K562 (cell line): ENCODE results near the gene TVP23B. TPM values are rescaled to one million over a fixed set of nuclear protein-coding genes. Genes with fewer than 3 reads are reported as not detected.

Experiments
- BCL6 ChIP-seq: fragments of 250-450 bp; sonication (Bioruptor Pico); IDR thresholded peaks from 2 replicates; pipeline ENCODE4 v1.4.0; 2020
- CXXC5 ChIP-seq: fragments of 250-450 bp; sonication (Bioruptor Pico); IDR thresholded peaks from 2 replicates; pipeline ENCODE4 v1.8.0; 2022; ENCODE audit warnings: inconsistent platforms, mild to moderate bottlenecking, moderate library complexity
- ERF ChIP-seq: fragments of 450-650 bp; formaldehyde crosslinking; IDR thresholded peaks from 2 replicates; pipeline ENCODE4 v1.4.0; 2020; ENCODE audit warnings: mild to moderate bottlenecking, mixed read lengths
- PYGO2 ChIP-seq: fragments of 450-650 bp; IDR thresholded peaks from 2 replicates; pipeline ENCODE4 v1.6.1; 2016; ENCODE audit warnings: mild to moderate bottlenecking, missing genetic modification characterization, moderate library complexity, missing compliant biosample characterization
- SOX6 ChIP-seq: fragments of 450-650 bp; IDR thresholded peaks from 2 replicates; pipeline ENCODE4 v1.6.1; 2014; ENCODE audit warnings: mild to moderate bottlenecking
- YY1 ChIP-seq, 3 experiments: IDR thresholded peaks; 2 replicates each; pipeline ENCODE4 v1.6.1; 2011; ENCODE audit warnings: low read length in 2 of 3, mild to moderate bottlenecking in 2 of 3, moderate library complexity in 2 of 3, borderline replicate concordance in 1 of 3, control low read depth in 1 of 3, low read depth in 1 of 3; ENCODE audit not compliant: insufficient read depth in 3 of 3, insufficient replicate concordance in 2 of 3, control insufficient read depth in 1 of 3, insufficient read length in 1 of 3; ENCODE audit errors: extremely low read depth in 1 of 3
- ZNF644 ChIP-seq: fragments of 200-800 bp; sonication (Bioruptor generic); IDR thresholded peaks from 2 replicates; pipeline ENCODE4 v1.6.1; 2016; ENCODE audit warnings: low read depth, missing genetic modification characterization, missing compliant biosample characterization
- polyA plus RNA-seq, 8 experiments: library from polyadenylated mRNA; depleted of rRNA in 4 of 8; stranded (reverse) in 5 of 8; unstranded in 3 of 8; fragments of >200 nt; fragmentation: Nextera tagmentation in 2 of 8; fragmentation: Illumina TruSeq in 1 of 8; extraction: Ambion mirVana in 2 of 8; extraction: Trizol in 1 of 8; gene quantifications; 2 replicates each; pipeline versions ENCODE4 v1.2.1 to v1.2.3, GENCODE V29; 2011 to 2014; ENCODE audit warnings: inconsistent platforms in 1 of 8, missing spikeins in 1 of 8
- total RNA-seq, 7 experiments: library from RNA; depleted of rRNA in 6 of 7; stranded (reverse); fragments of >200 nt in 6 of 7; fragmentation: Illumina TruSeq in 2 of 7; extraction: Trizol in 2 of 7; gene quantifications; 2 replicates each; pipeline versions ENCODE4 v1.2.1 to v1.2.3, GENCODE V29; 2011 to 2021; ENCODE audit warnings: low replicate concordance in 1 of 7
- TF ChIP-seq, protein P1 (sequence below), 3 experiments: IDR thresholded peaks in 2 of 3; conservative IDR thresholded peaks in 1 of 3; 2 replicates each; pipeline ENCODE4 v1.5.1; 2011 to 2012; ENCODE audit warnings: low read length in 3 of 3, mild to moderate bottlenecking in 3 of 3, control low read depth in 2 of 3, improper control_type of control experiment in 1 of 3, inconsistent platforms in 1 of 3, low read depth in 1 of 3, mixed read lengths in 1 of 3, moderate library complexity in 1 of 3; ENCODE audit not compliant: insufficient read depth in 2 of 3
- TF ChIP-seq, protein P2 (sequence below): fragments of 450-650 bp; IDR thresholded peaks from 2 replicates; pipeline ENCODE4 v1.6.1; 2016; ENCODE audit warnings: missing biosample characterization, missing genetic modification characterization
- TF ChIP-seq, protein P3 (sequence below): fragments of 250-450 bp; sonication (Bioruptor Pico); IDR thresholded peaks from 2 replicates; pipeline ENCODE4 v1.4.0; 2020; ENCODE audit warnings: mild to moderate bottlenecking
- TF ChIP-seq, protein P4 (sequence below): fragments of 200-800 bp; sonication (Bioruptor generic); IDR thresholded peaks from 2 replicates; pipeline ENCODE4 v1.6.1; 2017; ENCODE audit warnings: missing genetic modification characterization, missing compliant biosample characterization

The TVP23B gene
- total and polyA plus RNA-seq, 9 of the 15 experiments (the other 6 are each of a cell fraction or from before 2014, with no cell fraction given), result 10.4 to 52.8 (median 15.8) TPM

DNA sequence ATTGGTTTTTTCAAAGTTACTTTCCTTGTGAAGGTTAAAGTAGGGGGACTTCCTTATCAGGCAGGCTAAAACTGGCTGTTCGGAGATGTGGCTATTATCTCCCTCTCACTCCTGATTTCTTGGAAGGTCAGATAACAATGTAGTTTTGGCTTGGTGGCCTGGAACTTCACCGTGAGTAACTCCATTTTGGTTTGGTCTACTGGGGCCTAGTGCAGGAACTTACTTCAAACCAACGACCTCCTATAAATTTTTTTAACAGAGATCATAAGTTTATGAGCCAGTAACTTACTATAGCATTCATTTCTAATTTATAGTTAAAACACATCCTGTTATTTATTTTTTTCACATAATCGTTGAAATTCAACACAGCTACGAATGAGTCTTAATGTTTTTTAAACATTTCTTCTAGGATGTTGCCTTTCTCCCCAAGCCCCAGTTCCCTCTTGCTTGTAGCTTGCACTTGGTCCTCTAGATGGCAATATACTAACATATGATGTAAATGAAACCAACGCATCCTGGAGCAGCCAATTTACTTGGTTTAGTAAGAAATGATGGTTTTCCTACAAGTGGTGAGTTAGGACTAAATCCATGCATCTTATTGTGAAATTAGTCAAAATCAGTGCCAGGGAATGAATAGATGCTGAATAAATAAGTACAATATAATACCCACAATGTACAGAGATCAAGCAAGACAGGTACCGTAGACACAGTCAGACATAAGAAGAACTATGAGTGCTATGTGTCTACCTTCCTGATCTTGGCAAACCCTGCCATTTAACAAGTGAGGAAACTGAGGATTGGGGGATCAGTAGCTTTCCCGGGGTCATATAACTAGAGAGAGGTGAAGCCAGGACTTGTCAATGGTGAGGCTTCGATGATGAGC lies 35.7 kb downstream of the TVP23B start (continued):
- TF ChIP-seq CXXC5 (peak; percentile 72), YY1 (IDR thresholded peaks at IDR 0.05; ENCODE audit: borderline replicate concordance in 1 of 3, control insufficient read depth in 1 of 3, extremely low read depth in 1 of 3, insufficient read depth in 3 of 3, insufficient read length in 1 of 3, insufficient replicate concordance in 2 of 3, low read depth in 1 of 3, low read length in 2 of 3) (peak in 1 of 3 experiments; percentile 36), ERF (CRISPR knock-in tag) (0 out of 2 replicates have a peak, but pooled peaks have one; percentile 22), SOX6 (peak; percentile 62), BCL6 (CRISPR knock-in tag) (peak; percentile 52; the same call in 1 of the 2 replicates), ZNF644 (tag) (peak; percentile 52; the same call in 1 of the 2 replicates), PYGO2 (tag) (peak; percentile 78)
- TF ChIP-seq, protein P1, sequence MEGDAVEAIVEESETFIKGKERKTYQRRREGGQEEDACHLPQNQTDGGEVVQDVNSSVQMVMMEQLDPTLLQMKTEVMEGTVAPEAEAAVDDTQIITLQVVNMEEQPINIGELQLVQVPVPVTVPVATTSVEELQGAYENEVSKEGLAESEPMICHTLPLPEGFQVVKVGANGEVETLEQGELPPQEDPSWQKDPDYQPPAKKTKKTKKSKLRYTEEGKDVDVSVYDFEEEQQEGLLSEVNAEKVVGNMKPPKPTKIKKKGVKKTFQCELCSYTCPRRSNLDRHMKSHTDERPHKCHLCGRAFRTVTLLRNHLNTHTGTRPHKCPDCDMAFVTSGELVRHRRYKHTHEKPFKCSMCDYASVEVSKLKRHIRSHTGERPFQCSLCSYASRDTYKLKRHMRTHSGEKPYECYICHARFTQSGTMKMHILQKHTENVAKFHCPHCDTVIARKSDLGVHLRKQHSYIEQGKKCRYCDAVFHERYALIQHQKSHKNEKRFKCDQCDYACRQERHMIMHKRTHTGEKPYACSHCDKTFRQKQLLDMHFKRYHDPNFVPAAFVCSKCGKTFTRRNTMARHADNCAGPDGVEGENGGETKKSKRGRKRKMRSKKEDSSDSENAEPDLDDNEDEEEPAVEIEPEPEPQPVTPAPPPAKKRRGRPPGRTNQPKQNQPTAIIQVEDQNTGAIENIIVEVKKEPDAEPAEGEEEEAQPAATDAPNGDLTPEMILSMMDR (IDR thresholded peaks at IDR 0.05 in 2 of 3, conservative IDR thresholded peaks at IDR 0.05 in 1 of 3; ENCODE audit: insufficient read depth in 2 of 3, low read depth in 1 of 3, low read length in 3 of 3), result peak; percentile 21 to 39 (median 37); a peak in 4 of 6 replicates
- TF ChIP-seq, protein P2, sequence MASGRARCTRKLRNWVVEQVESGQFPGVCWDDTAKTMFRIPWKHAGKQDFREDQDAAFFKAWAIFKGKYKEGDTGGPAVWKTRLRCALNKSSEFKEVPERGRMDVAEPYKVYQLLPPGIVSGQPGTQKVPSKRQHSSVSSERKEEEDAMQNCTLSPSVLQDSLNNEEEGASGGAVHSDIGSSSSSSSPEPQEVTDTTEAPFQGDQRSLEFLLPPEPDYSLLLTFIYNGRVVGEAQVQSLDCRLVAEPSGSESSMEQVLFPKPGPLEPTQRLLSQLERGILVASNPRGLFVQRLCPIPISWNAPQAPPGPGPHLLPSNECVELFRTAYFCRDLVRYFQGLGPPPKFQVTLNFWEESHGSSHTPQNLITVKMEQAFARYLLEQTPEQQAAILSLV (tag), result peak; percentile 49; the same call in 1 of the 2 replicates
- TF ChIP-seq, protein P3, sequence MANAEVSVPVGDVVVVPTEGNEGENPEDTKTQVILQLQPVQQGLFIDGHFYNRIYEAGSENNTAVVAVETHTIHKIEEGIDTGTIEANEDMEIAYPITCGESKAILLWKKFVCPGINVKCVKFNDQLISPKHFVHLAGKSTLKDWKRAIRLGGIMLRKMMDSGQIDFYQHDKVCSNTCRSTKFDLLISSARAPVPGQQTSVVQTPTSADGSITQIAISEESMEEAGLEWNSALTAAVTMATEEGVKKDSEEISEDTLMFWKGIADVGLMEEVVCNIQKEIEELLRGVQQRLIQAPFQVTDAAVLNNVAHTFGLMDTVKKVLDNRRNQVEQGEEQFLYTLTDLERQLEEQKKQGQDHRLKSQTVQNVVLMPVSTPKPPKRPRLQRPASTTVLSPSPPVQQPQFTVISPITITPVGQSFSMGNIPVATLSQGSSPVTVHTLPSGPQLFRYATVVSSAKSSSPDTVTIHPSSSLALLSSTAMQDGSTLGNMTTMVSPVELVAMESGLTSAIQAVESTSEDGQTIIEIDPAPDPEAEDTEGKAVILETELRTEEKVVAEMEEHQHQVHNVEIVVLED, result peak; percentile 42
- TF ChIP-seq, protein P4, sequence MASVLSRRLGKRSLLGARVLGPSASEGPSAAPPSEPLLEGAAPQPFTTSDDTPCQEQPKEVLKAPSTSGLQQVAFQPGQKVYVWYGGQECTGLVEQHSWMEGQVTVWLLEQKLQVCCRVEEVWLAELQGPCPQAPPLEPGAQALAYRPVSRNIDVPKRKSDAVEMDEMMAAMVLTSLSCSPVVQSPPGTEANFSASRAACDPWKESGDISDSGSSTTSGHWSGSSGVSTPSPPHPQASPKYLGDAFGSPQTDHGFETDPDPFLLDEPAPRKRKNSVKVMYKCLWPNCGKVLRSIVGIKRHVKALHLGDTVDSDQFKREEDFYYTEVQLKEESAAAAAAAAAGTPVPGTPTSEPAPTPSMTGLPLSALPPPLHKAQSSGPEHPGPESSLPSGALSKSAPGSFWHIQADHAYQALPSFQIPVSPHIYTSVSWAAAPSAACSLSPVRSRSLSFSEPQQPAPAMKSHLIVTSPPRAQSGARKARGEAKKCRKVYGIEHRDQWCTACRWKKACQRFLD (CRISPR knock-in tag), result 0 out of 2 replicates have a peak, but pooled peaks have one; percentile 22
